Measurements from ENCODE around the gene WDR41. TPM values are rescaled to one million over a fixed set of nuclear protein-coding genes. Genes with fewer than 3 reads are reported as not detected.
"Not testable (repeated sequence)": the region's sequence is repeated elsewhere in the genome, so short reads cannot be mapped to it uniquely, and the experiment has no call there.

The WDR41 gene, protein sequence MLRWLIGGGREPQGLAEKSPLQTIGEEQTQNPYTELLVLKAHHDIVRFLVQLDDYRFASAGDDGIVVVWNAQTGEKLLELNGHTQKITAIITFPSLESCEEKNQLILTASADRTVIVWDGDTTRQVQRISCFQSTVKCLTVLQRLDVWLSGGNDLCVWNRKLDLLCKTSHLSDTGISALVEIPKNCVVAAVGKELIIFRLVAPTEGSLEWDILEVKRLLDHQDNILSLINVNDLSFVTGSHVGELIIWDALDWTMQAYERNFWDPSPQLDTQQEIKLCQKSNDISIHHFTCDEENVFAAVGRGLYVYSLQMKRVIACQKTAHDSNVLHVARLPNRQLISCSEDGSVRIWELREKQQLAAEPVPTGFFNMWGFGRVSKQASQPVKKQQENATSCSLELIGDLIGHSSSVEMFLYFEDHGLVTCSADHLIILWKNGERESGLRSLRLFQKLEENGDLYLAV
- total RNA-seq (2014; rRNA removed; shearing (Covaris generic)): 53.1 and 64.9 TPM in 2 replicates

DNA sequence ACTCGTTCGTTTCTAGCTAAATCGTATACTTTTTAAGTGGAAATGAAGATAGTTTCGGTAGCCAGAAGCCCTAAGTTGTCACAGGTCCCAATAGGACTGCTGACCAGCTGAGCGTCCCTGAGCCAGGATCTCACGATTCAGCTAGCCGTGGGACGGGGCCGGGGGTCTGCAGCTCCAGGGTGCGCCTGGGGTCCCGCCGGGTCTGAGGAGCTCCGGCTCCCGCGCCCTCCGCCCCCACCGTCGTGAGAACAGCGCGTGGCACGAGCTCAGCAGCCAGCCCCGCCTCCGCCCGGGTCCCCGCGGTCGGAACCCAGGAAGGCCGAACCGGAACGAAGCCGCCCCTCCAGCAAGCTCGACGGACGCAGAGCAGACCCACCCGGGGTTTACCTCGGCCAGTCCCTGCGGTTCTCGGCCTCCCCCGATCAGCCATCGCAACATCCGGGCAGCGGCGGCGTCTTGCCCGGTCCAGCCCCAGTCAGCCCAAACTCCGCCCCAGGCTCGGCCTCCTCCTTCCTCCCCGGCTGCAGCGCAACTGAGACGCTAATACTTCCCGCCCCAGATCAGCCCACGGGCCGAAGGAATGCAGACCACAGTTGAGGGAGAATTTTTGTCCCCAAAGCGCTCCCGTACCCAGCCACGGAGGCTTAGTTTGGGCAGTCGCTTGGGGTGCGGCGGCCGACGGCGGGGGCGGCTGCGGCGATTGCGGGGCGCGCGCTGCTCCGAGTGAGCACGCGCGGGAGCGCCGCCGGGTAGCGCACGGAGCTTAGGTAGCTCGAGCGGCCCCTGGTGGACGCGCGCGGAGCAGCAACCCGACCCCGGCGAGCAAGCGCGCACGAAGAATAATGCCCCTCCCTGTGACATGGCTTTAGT lies at the start of gene WDR41:
Gene WDR41 (minus strand): TSS at position 534 of the 870 bp plus-strand sequence. CDS start 96 bp downstream, at position 438.
- peaks cover 2% of the 10 kb centered on the region for H3K36me3 ChIP-seq (replicated peaks; ENCODE audit: control insufficient read depth, insufficient read depth, low read length)
- peak; percentile 90 for DNase-seq
- peaks cover 6% of the 10 kb centered on the region for H3K27me3 ChIP-seq (ENCODE audit: control insufficient read depth, insufficient read depth, low read length)
- H3K4me3 ChIP-seq (ENCODE audit: insufficient read depth, low read depth, low read length): peak within 1 kb of the TSS; percentile 84

DNA sequence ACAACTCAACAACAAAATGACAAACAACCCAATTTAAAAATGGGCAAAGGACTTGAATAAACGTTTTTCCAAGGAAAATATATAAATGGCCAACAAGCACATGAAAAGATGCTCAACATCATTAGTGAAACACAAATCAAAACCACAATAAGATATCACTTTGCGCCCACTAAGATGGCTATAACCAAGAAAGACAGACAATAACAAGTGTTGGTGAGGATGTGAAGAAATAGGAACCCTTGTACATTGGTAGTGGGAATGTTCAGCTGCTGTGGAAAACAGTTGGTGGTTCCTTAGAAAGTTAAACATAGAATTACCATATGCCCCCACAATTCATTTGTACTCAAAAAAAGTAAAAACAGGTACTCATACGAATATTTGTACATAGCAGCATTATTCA lies 39.2 kb upstream of the WDR41 start:
- no peaks in the 10 kb centered on the region for H3K27me3 ChIP-seq (ENCODE audit: control insufficient read depth, insufficient read depth, low read length)
- no peak overlapping the region for H3K4me3 ChIP-seq (ENCODE audit: insufficient read depth, low read depth, low read length)
- no peaks in the 10 kb centered on the region for H3K36me3 ChIP-seq (replicated peaks; ENCODE audit: control insufficient read depth, insufficient read depth, low read length)
- no peak for DNase-seq

DNA sequence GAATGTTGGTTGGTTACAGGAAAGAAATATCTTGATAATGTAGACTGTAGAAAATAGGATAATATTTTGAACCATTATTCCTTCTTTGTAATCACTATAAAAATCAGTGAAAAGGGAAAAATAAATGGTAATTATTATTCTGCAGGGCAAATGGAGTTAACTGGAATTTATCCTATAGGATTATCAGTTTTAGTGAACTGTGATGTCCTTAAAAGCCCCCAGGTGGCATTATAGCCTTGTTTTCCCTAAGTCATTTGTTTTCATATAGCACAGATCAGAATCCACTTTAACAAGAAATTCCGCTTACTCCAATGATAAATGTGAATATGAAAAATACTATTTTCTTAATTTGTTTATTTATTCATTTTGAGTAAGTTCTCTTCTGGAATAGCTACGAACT lies 26.2 kb upstream of the WDR41 start:
- peak; percentile 4 for DNase-seq
- Histone ChIP-seq H3K4me3 (ENCODE audit: insufficient read depth, low read depth, low read length) (no peak overlapping the region), H3K27me3 (ENCODE audit: control insufficient read depth, insufficient read depth, low read length) (no peaks in the 10 kb centered on the region), H3K36me3 (replicated peaks; ENCODE audit: control insufficient read depth, insufficient read depth, low read length) (no peaks in the 10 kb centered on the region)

DNA sequence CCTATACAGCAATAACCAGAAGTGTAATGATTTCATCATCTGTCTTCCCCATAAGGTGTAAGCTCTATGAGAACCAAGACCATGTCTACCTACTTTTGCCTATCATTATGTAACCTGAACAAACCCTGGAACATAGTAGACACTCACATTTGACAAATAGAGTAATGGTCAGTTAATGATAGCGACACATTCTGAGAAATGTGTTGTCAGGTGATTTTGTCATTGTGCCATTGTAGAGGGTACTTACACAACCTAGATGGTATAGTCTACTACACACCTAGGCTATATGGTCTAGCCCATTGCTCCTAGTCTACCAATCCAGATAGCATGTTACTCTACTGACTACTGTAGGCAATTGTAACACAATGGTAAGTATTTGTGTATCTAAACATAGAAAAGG lies 22.3 kb upstream of the WDR41 start:
- DNase-seq: no peak
- Histone ChIP-seq H3K4me3 (ENCODE audit: insufficient read depth, low read depth, low read length) (no peak overlapping the region), H3K36me3 (replicated peaks; ENCODE audit: control insufficient read depth, insufficient read depth, low read length) (no peaks in the 10 kb centered on the region)

DNA sequence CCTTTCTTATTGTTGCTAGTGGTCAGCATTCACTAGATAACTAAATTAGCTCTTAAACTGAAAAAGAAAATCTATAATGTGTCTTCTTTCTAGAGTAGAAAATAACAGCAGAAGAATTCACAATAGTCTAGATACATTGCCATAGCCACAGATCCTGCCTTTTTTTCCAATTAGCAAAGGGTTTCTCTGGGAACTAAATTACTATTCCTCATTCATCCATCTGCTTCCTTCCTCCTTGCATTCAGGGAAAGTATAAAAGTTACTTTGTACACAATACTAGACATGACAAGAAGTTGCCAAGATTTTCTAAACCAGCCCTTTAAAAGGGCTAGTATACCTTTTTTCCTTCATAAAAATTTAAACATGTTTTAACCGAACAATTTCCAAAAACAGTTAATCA lies 21.2 kb upstream of the WDR41 start:
- Histone ChIP-seq H3K4me3 (ENCODE audit: insufficient read depth, low read depth, low read length) (no peak overlapping the region), H3K27me3 (ENCODE audit: control insufficient read depth, insufficient read depth, low read length) (no peaks in the 10 kb centered on the region), H3K36me3 (replicated peaks; ENCODE audit: control insufficient read depth, insufficient read depth, low read length) (no peaks in the 10 kb centered on the region)
- no peak for DNase-seq

More for the DNA sequence above, 22.3 kb upstream of the WDR41 start:
- H3K27me3 ChIP-seq (ENCODE audit: control insufficient read depth, insufficient read depth, low read length): no peaks in the 10 kb centered on the region

DNA sequence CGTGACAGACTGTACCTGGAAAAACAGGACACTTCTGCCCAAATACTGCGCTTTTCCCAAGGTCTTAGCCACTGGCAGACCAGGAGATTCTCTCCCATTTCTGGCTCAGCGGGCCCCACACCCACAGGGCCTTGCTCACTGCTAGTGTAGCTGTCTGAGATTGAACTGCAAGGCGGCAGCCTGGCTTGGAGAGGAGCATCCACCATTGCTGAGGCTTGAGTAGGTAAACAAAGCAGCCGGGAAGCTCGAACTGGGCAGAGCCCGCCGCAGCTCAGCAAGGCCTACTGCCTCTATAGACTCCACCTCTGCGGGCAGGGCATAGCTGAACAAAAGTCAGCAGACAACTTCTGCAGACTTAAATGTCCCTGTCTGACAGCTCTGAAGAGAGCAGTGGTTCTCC lies 9.0 kb upstream of the WDR41 start:
- H3K36me3 ChIP-seq (replicated peaks; ENCODE audit: control insufficient read depth, insufficient read depth, low read length); DNase-seq; H3K4me3 ChIP-seq (ENCODE audit: insufficient read depth, low read depth, low read length); H3K27me3 ChIP-seq (ENCODE audit: control insufficient read depth, insufficient read depth, low read length): not testable (repeated sequence)

DNA sequence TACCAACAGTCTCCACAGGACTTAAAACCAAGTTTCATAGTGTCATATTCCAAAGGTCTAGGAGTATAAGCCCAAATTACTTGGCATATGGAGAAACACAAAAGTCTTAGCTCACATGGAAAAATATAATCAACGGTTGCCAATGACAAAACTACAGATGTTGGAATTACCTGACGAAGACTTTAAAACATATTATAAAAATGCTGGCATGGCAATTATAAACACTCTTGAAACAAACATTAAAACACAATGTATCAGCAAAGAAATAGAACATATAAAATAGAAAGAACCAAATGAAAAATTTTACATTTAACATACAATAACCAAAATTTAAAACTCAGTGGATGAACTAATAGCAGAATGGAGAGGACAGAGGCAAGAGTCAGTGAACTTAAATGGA lies 7.9 kb upstream of the WDR41 start:
- no peaks in the 10 kb centered on the region for H3K27me3 ChIP-seq (ENCODE audit: control insufficient read depth, insufficient read depth, low read length)
- no peak overlapping the region for H3K4me3 ChIP-seq (ENCODE audit: insufficient read depth, low read depth, low read length)
- no peak for DNase-seq
- H3K36me3 ChIP-seq (replicated peaks; ENCODE audit: control insufficient read depth, insufficient read depth, low read length): no peaks in the 10 kb centered on the region

DNA sequence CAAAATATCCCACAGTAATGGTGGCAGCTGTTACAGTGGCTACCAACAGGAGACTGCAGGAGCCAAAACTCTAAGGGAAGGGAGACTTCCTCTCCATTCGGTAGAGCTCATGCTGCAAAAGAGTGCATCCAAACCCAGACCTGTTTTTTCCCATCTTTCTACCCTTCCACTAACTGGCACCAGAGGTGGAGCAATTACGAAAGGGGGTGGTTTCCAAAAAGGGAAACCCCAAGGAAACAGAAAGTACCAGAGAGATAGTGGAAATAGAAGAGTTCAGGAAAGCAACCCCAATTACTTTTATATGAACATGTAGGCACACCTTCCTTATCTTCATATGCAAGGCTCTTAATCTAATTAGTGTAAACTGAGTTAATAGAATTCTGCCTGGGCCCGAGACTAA lies 7.3 kb upstream of the WDR41 start:
- DNase-seq: no peak
- H3K4me3 ChIP-seq (ENCODE audit: insufficient read depth, low read depth, low read length): no peak overlapping the region
- no peaks in the 10 kb centered on the region for H3K27me3 ChIP-seq (ENCODE audit: control insufficient read depth, insufficient read depth, low read length)

DNA sequence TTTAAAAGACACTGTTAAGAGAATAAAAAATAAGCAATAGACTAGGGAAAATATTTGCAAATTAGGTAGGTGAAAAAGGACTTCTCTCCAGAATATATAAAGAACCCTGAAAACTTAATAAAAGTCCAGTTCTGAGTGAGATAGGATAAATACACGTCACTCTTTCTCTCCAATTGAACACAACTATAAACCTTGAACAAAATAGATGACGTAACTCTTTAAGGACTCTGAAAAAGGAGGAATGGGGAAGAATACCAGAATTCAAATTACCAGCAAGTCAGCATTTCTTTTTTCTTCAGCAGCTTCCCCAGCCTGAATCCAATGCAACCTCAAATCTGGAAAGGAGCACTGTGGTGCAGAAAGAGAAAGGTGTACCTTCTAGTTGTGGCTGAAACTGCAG lies 6.8 kb upstream of the WDR41 start:
- Histone ChIP-seq H3K36me3 (replicated peaks; ENCODE audit: control insufficient read depth, insufficient read depth, low read length) (no peaks in the 10 kb centered on the region), H3K4me3 (ENCODE audit: insufficient read depth, low read depth, low read length) (no peak overlapping the region), H3K27me3 (ENCODE audit: control insufficient read depth, insufficient read depth, low read length) (no peaks in the 10 kb centered on the region)
- DNase-seq: no peak

More for the DNA sequence above, 7.3 kb upstream of the WDR41 start:
- no peaks in the 10 kb centered on the region for H3K36me3 ChIP-seq (replicated peaks; ENCODE audit: control insufficient read depth, insufficient read depth, low read length)

DNA sequence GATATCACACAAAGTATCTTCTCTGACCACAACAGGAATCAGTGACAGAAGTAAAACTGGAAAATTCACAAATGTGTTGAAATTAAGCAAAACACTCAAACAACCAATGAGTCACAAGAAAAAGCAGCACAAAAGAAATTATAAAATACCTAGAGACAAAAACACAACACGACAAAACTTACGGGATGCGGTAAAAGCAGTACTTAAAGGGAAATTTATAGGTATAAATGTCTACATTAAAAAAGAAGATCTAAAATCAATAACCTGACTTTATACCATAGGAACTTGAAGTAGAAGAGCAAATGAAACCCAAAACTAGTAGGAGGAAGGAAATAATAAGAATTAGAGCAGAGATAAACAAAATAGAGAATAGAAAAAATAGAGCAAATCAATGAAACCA lies 2.8 kb upstream of the WDR41 start:
- Histone ChIP-seq H3K36me3 (replicated peaks; ENCODE audit: control insufficient read depth, insufficient read depth, low read length) (no peaks in the 10 kb centered on the region), H3K27me3 (ENCODE audit: control insufficient read depth, insufficient read depth, low read length) (peaks cover 6% of the 10 kb centered on the region), H3K4me3 (ENCODE audit: insufficient read depth, low read depth, low read length) (no peak overlapping the region)
- no peak for DNase-seq

DNA sequence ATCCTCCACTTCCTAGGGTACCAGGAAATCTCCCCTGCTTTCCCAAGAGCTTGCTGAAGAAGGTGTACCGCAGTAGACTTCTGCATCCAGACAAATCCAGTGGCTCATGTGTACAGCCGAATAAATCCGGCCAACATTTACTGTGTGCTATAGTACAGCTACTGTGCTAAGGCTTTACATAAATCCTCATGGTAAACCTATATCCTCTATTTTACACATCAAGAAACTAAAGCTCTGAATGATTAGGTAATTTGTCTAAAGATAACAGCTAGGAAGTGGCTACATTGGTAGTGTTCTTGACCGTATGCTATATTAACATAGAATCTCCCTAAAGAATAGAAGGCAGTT lies 511 bp upstream of the WDR41 start:
- DNase-seq: no peak
- Histone ChIP-seq H3K27me3 (ENCODE audit: control insufficient read depth, insufficient read depth, low read length) (peaks cover 6% of the 10 kb centered on the region), H3K36me3 (replicated peaks; ENCODE audit: control insufficient read depth, insufficient read depth, low read length) (peaks cover 2% of the 10 kb centered on the region), H3K4me3 (ENCODE audit: insufficient read depth, low read depth, low read length) (no peak overlapping the region; the same call in 1 of the 2 replicates)

DNA sequence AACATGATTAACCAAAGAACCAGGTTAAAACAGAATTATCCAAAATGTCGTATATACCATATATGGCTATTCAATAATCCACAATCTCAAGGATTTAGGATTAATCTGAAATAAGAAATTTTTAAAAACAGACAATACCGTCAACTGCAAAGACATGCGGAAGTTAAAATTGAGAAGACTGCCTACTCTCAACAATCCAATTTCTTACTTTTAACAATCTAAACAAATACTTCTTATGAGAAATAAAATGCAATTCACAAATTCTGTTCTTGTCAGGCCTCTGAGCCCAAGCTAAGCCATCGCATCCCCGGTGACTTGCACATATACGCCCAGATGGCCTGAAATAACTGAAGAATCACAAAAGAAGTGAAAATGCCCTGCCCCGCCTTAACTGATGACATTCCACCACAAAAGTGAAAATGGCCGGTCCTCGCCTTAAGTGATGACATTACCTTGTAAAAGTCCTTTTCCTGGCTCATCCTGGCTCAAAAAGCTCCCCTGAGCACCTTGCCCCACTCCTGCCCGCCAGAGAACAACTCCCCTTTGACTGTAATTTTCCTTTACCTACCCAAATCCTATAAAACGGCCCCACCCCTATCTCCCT lies 1.3 kb downstream of the WDR41 start:
- H3K27me3 ChIP-seq (ENCODE audit: control insufficient read depth, insufficient read depth, low read length); H3K36me3 ChIP-seq (replicated peaks; ENCODE audit: control insufficient read depth, insufficient read depth, low read length); DNase-seq: not testable (repeated sequence)
- peak overlapping the region; percentile 84 for H3K4me3 ChIP-seq (ENCODE audit: insufficient read depth, low read depth, low read length)

DNA sequence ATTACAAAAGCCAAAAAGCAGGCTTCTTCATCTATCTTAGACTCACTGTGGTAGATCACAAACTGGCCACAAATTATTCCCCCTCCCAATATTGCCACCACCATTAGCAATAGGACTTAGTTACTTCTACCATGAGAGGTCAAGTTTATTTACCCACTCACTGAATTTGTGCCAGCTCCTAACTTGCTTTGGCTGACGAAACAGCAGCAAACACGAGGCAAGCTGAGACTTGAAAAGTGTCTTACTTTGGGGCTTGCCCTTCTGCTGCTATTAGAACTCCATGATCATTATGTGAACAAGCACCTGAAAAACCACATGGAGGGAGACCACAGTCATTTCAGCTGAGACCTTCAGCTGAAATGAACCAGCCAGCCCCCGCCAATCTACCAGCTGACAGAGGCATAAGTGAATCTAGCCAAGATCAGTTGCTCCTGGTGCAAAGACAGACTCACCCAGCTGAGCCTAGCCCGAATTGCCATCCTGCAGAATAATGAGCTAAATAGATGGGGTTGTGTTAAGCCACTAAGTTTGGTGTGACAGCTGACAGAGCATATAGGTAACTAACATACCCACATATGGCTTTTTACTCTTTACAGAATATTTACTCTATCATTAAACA lies 5.7 kb downstream of the WDR41 start:
- Histone ChIP-seq H3K36me3 (replicated peaks; ENCODE audit: control insufficient read depth, insufficient read depth, low read length) (peaks cover 2% of the 10 kb centered on the region), H3K27me3 (ENCODE audit: control insufficient read depth, insufficient read depth, low read length) (no peaks in the 10 kb centered on the region), H3K4me3 (ENCODE audit: insufficient read depth, low read depth, low read length) (no peak overlapping the region)
- no peak for DNase-seq

DNA sequence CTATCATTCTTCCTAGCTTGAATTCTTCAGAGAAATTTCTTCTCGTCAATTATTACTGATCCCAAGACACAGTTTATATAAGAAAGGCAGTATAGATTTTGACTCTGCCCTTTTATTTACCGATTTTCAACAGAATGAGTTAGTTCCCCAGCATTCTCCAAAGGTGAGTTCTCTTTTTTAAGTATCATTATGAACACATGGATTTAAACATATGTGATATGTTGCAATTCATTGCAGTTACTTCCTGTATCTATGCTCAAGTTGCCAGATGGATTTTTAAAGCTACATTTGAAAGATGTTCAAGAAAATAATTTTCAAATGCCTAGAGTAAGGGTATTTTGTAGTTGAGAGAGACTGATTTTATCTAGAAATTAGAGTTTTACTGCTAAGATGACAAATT lies 8.4 kb downstream of the WDR41 start:
- H3K36me3 ChIP-seq (replicated peaks; ENCODE audit: control insufficient read depth, insufficient read depth, low read length): peaks cover 2% of the 10 kb centered on the region
- no peak overlapping the region for H3K4me3 ChIP-seq (ENCODE audit: insufficient read depth, low read depth, low read length)
- no peaks in the 10 kb centered on the region for H3K27me3 ChIP-seq (ENCODE audit: control insufficient read depth, insufficient read depth, low read length)
- no peak for DNase-seq
